ENCODE data around the gene RIPK4. TPM values are rescaled to one million over a fixed set of nuclear protein-coding genes. Genes with fewer than 3 reads are reported as not detected.

Gene RIPK4
- total and polyA plus RNA-seq, 2 of the 13 experiments (the other 11 are each of a cell fraction or from before 2014, with no cell fraction given), result 3.1 to 4.9 TPM

DNA sequence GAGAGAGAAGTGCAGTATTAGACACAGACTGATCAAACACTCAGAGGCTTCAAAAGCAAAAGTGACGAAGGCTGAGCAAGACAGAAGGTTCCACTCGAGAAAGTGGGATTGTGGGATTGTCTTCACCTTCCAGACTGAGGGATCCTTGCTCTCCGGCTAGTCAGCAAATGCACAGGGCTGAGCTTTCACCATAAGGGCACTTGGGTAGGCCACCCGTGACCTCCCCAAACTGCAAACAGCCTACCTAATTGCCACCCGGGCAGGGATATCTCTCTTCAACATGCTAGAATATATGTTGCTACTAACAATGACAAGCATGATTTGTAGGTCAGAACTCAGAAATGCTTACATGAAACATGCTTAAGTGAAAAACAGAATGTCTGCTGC, 35.3 kb upstream of the RIPK4 start (continued):
- TF ChIP-seq, protein P1, sequence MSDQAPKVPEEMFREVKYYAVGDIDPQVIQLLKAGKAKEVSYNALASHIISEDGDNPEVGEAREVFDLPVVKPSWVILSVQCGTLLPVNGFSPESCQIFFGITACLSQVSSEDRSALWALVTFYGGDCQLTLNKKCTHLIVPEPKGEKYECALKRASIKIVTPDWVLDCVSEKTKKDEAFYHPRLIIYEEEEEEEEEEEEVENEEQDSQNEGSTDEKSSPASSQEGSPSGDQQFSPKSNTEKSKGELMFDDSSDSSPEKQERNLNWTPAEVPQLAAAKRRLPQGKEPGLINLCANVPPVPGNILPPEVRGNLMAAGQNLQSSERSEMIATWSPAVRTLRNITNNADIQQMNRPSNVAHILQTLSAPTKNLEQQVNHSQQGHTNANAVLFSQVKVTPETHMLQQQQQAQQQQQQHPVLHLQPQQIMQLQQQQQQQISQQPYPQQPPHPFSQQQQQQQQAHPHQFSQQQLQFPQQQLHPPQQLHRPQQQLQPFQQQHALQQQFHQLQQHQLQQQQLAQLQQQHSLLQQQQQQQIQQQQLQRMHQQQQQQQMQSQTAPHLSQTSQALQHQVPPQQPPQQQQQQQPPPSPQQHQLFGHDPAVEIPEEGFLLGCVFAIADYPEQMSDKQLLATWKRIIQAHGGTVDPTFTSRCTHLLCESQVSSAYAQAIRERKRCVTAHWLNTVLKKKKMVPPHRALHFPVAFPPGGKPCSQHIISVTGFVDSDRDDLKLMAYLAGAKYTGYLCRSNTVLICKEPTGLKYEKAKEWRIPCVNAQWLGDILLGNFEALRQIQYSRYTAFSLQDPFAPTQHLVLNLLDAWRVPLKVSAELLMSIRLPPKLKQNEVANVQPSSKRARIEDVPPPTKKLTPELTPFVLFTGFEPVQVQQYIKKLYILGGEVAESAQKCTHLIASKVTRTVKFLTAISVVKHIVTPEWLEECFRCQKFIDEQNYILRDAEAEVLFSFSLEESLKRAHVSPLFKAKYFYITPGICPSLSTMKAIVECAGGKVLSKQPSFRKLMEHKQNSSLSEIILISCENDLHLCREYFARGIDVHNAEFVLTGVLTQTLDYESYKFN (CRISPR knock-in tag; conservative IDR thresholded peaks at IDR 0.05), result no peak
- TF ChIP-seq ZNF136 (CRISPR knock-in tag; IDR thresholded peaks at IDR 0.05; ENCODE audit: low read depth) (no peak), SMAD9 (CRISPR knock-in tag; IDR thresholded peaks at IDR 0.05) (no peak)

- WGBS (ENCODE audit: low lambda C conversion rate), result 92% methylated on average over 32 of the region's 32 CpGs
- FAIRE-seq (no peak), ATAC-seq (no peak), DNase-seq (ENCODE audit: low spot score) (no peak)
- Histone ChIP-seq H3K9me3 (ENCODE audit: low read length) (no peaks in the 10 kb centered on the region), H3K27me3 (ENCODE audit: control insufficient read depth in 1 of 2, insufficient read depth in 2 of 2, low read length in 2 of 2) (no peaks in the 10 kb centered on the region), H3K9ac (ENCODE audit: insufficient read depth, low read depth, low read length) (no peak overlapping the region), H3K79me2 (ENCODE audit: insufficient read depth, low read length) (no peaks in the 10 kb centered on the region), H3K27ac (ENCODE audit: extremely low read length, insufficient read depth, low read length) (no peak overlapping the region), H2AFZ (ENCODE audit: low read length) (no peak overlapping the region), H4K20me1 (ENCODE audit: insufficient read depth, low read length) (no peaks in the 10 kb centered on the region), H3K4me2 (ENCODE audit: low read depth, low read length) (no peak overlapping the region), H3K4me3 (replicated peaks in 1 of 3; ENCODE audit: insufficient read depth in 1 of 3, low read depth in 2 of 3, low read length in 3 of 3) (no peak overlapping the region), H3K36me3 (replicated peaks in 1 of 2; ENCODE audit: control insufficient read depth in 1 of 2, insufficient read depth in 2 of 2, low read length in 2 of 2) (peaks cover 13 to 34% of the 10 kb centered on the region in 2 experiments; a peak in 4 of 5 replicates), H3K4me1 (ENCODE audit: insufficient read depth, low read length) (no peaks in the 10 kb centered on the region)
- in situ Hi-C loops (cut with HindIII; ENCODE audit: extremely low pct_ligation_motif_present, low pct_unique_long_range_greater_than_20kb), result no loop called here
- intact Hi-C loops (cut with micrococcal nuclease; ENCODE audit: unreplicated experiment), result no loop called here
- POLR2A ChIA-PET, result no interaction called here
- CTCF ChIA-PET (ENCODE audit: low intra/inter-chr PET ratio, low total read pairs), result no interaction called here
- no TSS peak for BruUV-seq (replicated peaks)
- TF ChIP-seq ZBTB33 (CRISPR knock-in tag; IDR thresholded peaks at IDR 0.05) (peak; percentile 60; the same call in 1 of the 2 replicates), SMAD9 (CRISPR knock-in tag; IDR thresholded peaks at IDR 0.05) (no peak), SP140L (CRISPR knock-in tag; IDR thresholded peaks at IDR 0.05; ENCODE audit: borderline replicate concordance) (no peak)
These were observed 34.7 kb upstream of the RIPK4 start for GRCh38 chr21:41801321-41802197.
